Measurements from ENCODE around the gene PAXIP1. TPM values are rescaled to one million over a fixed set of nuclear protein-coding genes. Genes with fewer than 3 reads are reported as not detected.

PAXIP1 gene
- total RNA-seq, 6 experiments from 2014 or later, result 5.2 to 9.3 (median 7.4) TPM

- Mint-ChIP-seq H3K4me1 (ENCODE audit: low read depth) (no peaks in the 10 kb centered on the region; the same call in 1 of the 2 replicates), H3K27me3 (ENCODE audit: insufficient read depth) (no peaks in the 10 kb centered on the region), H3K27ac (no peak overlapping the region), H3K9me3 (no peaks in the 10 kb centered on the region), H3K4me3 (no peak overlapping the region), H3K36me3 (ENCODE audit: low read depth) (0 out of 2 replicates have a peak, but pooled peaks cover 9% of the 10 kb centered on the region)
- TF ChIP-seq CTCF (IDR thresholded peaks at IDR 0.05), result no peak
- DNase-seq, result no peak
Measured at GRCh38 chr7:154996756-154997155, 6.2 kb downstream of the PAXIP1 start.

DNA sequence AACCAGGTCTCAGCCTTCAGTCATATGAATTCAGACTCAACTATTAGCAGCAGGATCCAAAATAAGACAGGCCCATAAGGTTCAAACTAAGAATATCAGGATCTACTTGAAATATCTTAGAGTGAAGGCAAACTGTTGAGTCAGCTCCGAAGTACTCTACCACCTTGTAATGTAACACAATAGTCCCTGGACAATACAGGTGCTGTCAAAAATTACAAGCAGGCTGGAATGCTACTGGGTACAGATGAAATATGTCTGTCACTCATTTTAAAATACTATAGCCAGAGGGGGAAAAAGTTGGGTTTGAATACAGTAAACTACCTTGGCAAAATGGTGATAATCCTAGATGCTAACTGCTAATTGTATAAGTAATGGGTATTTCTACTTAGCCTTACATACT is 6.8 kb downstream of the PAXIP1 start:
- H3K36me3 Mint-ChIP-seq (ENCODE audit: low read depth), result 0 out of 2 replicates have a peak, but pooled peaks cover 9% of the 10 kb centered on the region
- H3K9me3 Mint-ChIP-seq, result no peaks in the 10 kb centered on the region
- no peak for DNase-seq
- H3K4me3 Mint-ChIP-seq, result no peak overlapping the region
- H3K27me3 Mint-ChIP-seq (ENCODE audit: insufficient read depth), result no peaks in the 10 kb centered on the region
- no peak overlapping the region for H3K27ac Mint-ChIP-seq
- H3K4me1 Mint-ChIP-seq (ENCODE audit: low read depth), result no peaks in the 10 kb centered on the region
- TF ChIP-seq CTCF (IDR thresholded peaks at IDR 0.05), result no peak

GRCh38 chr7:154994996-154995395 is 7.9 kb downstream of the PAXIP1 start:
- H3K9me3 Mint-ChIP-seq, result no peaks in the 10 kb centered on the region
- H3K36me3 Mint-ChIP-seq (ENCODE audit: low read depth), result 0 out of 2 replicates have a peak, but pooled peaks cover 9% of the 10 kb centered on the region
- no peak for TF ChIP-seq CTCF (IDR thresholded peaks at IDR 0.05)
- DNase-seq, result no peak
- H3K4me3 Mint-ChIP-seq, result no peak overlapping the region
- H3K27me3 Mint-ChIP-seq (ENCODE audit: insufficient read depth), result no peaks in the 10 kb centered on the region
- H3K27ac Mint-ChIP-seq, result no peak overlapping the region
- no peaks in the 10 kb centered on the region for H3K4me1 Mint-ChIP-seq (ENCODE audit: low read depth)

- Mint-ChIP-seq H3K27me3 (ENCODE audit: insufficient read depth) (no peaks in the 10 kb centered on the region), H3K9me3 (no peaks in the 10 kb centered on the region), H3K4me3 (no peak overlapping the region), H3K4me1 (ENCODE audit: low read depth) (no peaks in the 10 kb centered on the region), H3K36me3 (ENCODE audit: low read depth) (0 out of 2 replicates have a peak, but pooled peaks cover 9% of the 10 kb centered on the region), H3K27ac (no peak overlapping the region)
- no peak for DNase-seq
- no peak for TF ChIP-seq CTCF (IDR thresholded peaks at IDR 0.05)
Measured at GRCh38 chr7:154990964-154991540, 11.9 kb downstream of the PAXIP1 start.

- Mint-ChIP-seq H3K4me3 (no peak overlapping the region), H3K36me3 (ENCODE audit: low read depth) (no peaks in the 10 kb centered on the region), H3K4me1 (ENCODE audit: low read depth) (no peaks in the 10 kb centered on the region), H3K27ac (no peak overlapping the region), H3K27me3 (ENCODE audit: insufficient read depth) (no peaks in the 10 kb centered on the region), H3K9me3 (no peaks in the 10 kb centered on the region)
- TF ChIP-seq CTCF (IDR thresholded peaks at IDR 0.05), result no peak
- no peak for DNase-seq
Measured at GRCh38 chr7:154987571-154987970, 15.4 kb downstream of the PAXIP1 start.
